Nephron progenitor cell (in vitro differentiated cells): ENCODE results near the gene WASHC3.
A peak's percentile ranks its signal among the peaks of the same experiment; 100 is the strongest.

Experiments used
- DNase-seq: peaks from one replicate; pipeline ENCODE4 v3.0.0; 2021
- H3K27ac Mint-ChIP-seq: 2 replicates; pipeline ENCODE4 v1.8.0; 2021; ENCODE audit warnings: mild to moderate bottlenecking, moderate library complexity, mixed read lengths
- H3K27me3 Mint-ChIP-seq: 2 replicates; pipeline ENCODE4 v1.8.0; 2021; ENCODE audit warnings: mild to moderate bottlenecking, low read depth, mixed read lengths; ENCODE audit not compliant: poor library complexity
- H3K36me3 Mint-ChIP-seq: 2 replicates; pipeline ENCODE4 v1.8.0; 2021; ENCODE audit warnings: low read depth, mixed read lengths
- H3K4me1 Mint-ChIP-seq: 2 replicates; pipeline ENCODE4 v1.8.0; 2021; ENCODE audit warnings: mixed read lengths
- H3K4me3 Mint-ChIP-seq: 2 replicates; pipeline ENCODE4 v1.8.0; 2021; ENCODE audit warnings: mild to moderate bottlenecking, moderate library complexity, mixed read lengths
- H3K9me3 Mint-ChIP-seq: 2 replicates; pipeline ENCODE4 v1.8.0; 2021; ENCODE audit warnings: mild to moderate bottlenecking, moderate library complexity, mixed read lengths
- TF ChIP-seq, protein P1 (sequence below): fragments of 200-600 bp; sonication (generic); IDR thresholded peaks from 2 replicates; pipeline ENCODE4 v1.5.0; 2021; ENCODE audit warnings: antibody characterized with exemption

The WASHC3 gene, protein sequence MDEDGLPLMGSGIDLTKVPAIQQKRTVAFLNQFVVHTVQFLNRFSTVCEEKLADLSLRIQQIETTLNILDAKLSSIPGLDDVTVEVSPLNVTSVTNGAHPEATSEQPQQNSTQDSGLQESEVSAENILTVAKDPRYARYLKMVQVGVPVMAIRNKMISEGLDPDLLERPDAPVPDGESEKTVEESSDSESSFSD

DNA sequence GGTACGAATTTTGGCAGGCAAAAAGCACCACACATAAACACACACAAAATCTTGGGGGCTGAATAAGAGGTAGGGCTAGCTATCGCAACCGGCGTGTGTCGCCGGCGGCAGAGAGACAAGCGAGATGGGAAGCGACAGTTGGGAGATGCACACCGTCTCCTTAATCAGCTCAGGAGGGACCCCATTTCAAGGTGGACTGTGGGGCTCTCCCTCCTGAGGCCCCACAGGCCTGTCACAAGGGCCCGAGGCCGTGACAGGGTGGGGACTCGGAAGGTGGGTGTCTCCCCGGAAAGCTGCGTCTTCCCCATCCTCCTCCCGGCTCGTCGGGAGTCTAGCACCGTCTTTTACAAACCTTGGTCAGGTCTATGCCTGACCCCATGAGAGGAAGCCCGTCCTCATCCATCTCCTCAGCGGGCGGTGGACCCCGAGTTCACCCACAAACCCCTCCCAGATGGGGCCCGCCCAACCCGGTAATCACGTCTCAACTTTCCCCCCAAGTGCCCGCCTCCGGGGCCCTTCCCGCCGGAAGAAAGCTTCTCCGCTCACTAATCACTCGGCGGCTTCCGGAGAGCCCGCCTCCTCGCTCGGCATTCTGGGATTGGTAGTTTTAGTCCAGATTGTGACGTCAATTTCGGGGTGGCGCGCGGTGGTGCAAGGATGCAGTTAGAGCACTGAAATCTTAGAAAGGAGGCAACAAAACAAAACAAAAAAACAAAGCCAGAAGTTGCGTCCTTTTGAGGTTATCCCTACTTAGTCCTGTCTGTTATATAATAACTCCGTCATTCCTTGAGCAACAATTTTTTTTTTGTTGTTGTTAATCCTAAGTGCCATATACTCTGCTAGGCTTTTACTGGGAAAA is at the start of gene WASHC3:
WASHC3 (minus strand) TSS at position 432 of the 859 bp plus-strand sequence; CDS start at position 403, 29 bp downstream.
- Mint-ChIP-seq H3K36me3 (peaks cover 22% of the 10 kb centered on the region), H3K4me3 (peak within 1 kb of the TSS; percentile 91), H3K9me3 (peaks cover 22% of the 10 kb centered on the region), H3K27me3 (no peaks in the 10 kb centered on the region), H3K27ac (peak within 1 kb of the TSS; percentile 49), H3K4me1 (peaks cover 14% of the 10 kb centered on the region)
- TF ChIP-seq, protein P1, sequence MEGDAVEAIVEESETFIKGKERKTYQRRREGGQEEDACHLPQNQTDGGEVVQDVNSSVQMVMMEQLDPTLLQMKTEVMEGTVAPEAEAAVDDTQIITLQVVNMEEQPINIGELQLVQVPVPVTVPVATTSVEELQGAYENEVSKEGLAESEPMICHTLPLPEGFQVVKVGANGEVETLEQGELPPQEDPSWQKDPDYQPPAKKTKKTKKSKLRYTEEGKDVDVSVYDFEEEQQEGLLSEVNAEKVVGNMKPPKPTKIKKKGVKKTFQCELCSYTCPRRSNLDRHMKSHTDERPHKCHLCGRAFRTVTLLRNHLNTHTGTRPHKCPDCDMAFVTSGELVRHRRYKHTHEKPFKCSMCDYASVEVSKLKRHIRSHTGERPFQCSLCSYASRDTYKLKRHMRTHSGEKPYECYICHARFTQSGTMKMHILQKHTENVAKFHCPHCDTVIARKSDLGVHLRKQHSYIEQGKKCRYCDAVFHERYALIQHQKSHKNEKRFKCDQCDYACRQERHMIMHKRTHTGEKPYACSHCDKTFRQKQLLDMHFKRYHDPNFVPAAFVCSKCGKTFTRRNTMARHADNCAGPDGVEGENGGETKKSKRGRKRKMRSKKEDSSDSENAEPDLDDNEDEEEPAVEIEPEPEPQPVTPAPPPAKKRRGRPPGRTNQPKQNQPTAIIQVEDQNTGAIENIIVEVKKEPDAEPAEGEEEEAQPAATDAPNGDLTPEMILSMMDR, result no peak
- peak; percentile 89 for DNase-seq

DNA sequence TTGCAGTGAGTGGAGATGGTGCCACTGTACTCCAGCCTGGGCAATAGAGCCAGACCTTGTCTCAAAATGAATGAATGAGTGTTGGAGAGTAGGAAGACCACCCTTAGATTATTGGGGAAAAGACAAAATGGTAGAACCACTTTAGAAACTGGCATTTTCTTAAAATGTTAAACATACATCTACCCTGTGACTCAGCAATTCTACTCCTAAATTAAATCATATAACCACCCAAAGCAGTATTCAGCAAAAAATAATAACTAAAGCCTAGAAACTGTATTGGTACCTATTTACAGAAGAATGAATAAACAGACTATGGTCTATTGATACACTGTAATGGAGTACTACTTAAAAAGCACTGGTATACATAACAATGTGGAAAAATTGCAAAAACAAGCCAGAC is 49.0 kb upstream of the WASHC3 start:
- H3K9me3 Mint-ChIP-seq, result peaks cover 26% of the 10 kb centered on the region
- peaks cover 71% of the 10 kb centered on the region for H3K36me3 Mint-ChIP-seq
- TF ChIP-seq, protein P1, result no peak
- H3K27ac Mint-ChIP-seq, result no peak overlapping the region
- H3K27me3 Mint-ChIP-seq, result no peaks in the 10 kb centered on the region
- no peak for DNase-seq
- H3K4me1 Mint-ChIP-seq, result no peaks in the 10 kb centered on the region
- H3K4me3 Mint-ChIP-seq, result no peak overlapping the region

DNA sequence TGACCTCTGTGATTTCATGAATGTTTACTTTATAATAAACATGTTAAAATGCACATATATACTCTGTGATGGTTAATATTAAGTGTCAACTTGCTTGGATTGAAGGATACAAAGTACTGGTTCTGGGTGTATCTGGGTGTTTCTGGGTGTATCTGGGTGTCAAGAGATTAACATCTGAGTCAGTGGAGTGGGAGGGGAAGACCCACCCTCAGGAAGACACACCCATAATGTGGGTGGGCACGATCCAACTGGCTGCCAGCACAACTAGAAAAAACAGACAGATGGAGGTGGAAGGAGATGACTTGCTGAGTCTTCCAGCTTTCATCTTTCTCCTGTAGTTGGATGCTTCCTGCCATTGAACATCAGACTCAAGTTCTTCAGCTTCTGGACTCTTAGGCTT is 46.2 kb upstream of the WASHC3 start:
- DNase-seq, result no peak
- H3K4me1 Mint-ChIP-seq, result no peaks in the 10 kb centered on the region
- H3K27me3 Mint-ChIP-seq, result no peaks in the 10 kb centered on the region
- TF ChIP-seq, protein P1, result no peak
- H3K9me3 Mint-ChIP-seq, result peaks cover 52% of the 10 kb centered on the region
- H3K36me3 Mint-ChIP-seq, result peaks cover 96% of the 10 kb centered on the region
- no peak overlapping the region for H3K4me3 Mint-ChIP-seq
- H3K27ac Mint-ChIP-seq, result no peak overlapping the region

DNA sequence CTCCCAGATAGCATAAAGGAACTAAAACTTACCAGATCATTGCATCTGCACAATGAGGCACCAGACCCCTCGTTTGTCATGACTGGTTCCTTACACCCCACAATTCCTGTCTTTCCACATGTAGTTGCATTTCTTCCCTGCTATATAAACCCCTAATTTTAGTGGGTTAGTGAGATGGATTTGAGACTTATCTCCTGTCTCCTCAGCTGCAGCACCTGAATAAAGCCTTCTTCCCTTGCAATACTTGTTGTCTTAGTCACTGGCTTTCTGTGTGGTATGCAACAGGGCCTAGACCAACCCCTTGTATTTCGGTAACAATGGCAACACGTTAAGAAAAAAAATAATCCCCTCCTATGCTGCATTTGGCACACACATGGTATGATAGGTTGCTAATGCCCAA is 45.1 kb upstream of the WASHC3 start:
- no peaks in the 10 kb centered on the region for H3K4me1 Mint-ChIP-seq
- DNase-seq, result no peak
- H3K27ac Mint-ChIP-seq, result no peak overlapping the region
- no peaks in the 10 kb centered on the region for H3K27me3 Mint-ChIP-seq
- no peak overlapping the region for H3K4me3 Mint-ChIP-seq
- H3K36me3 Mint-ChIP-seq, result peaks cover 98% of the 10 kb centered on the region
- H3K9me3 Mint-ChIP-seq, result peaks cover 52% of the 10 kb centered on the region
- TF ChIP-seq, protein P1, result no peak

DNA sequence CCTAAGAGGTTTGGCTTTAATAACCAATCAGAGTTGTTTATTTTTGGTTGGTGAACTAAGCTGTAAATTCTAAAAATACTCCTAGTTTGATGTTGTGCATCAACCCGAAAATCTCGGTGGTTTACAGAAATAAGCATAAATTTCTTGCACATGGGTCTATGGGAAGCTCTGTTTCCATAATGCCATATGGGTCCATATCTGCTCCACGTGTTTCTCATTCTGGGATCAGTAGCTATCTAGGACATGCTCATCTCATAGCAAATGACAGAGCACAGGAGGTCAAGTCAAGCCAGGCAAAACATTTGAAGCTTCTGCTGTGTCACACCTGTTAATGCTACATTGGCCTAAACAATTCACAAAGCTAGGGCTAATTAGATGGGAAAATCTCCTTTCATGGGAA is 35.1 kb upstream of the WASHC3 start:
- no peak overlapping the region for H3K27ac Mint-ChIP-seq
- TF ChIP-seq, protein P1, result no peak
- no peaks in the 10 kb centered on the region for H3K27me3 Mint-ChIP-seq
- H3K4me1 Mint-ChIP-seq, result no peaks in the 10 kb centered on the region
- no peaks in the 10 kb centered on the region for H3K9me3 Mint-ChIP-seq
- no peak for DNase-seq
- H3K36me3 Mint-ChIP-seq, result peaks cover 47% of the 10 kb centered on the region
- H3K4me3 Mint-ChIP-seq, result no peak overlapping the region
